Measurements from ENCODE around the gene ADAR.
A peak's percentile ranks its signal among the peaks of the same experiment; 100 is the strongest.

ADAR gene

GRCh38 chr1:154616659-154617345 lies 8.8 kb upstream of the ADAR start:
- DNase-seq: no peak

- DNase-seq: no peak
Observed at GRCh38 chr1:154615411-154615810, 7.4 kb upstream of the ADAR start.

- DNase-seq: no peak
Observed at GRCh38 chr1:154614901-154615300, 6.9 kb upstream of the ADAR start.

- no peak for DNase-seq
Observed at GRCh38 chr1:154614247-154614646, 6.3 kb upstream of the ADAR start.

- DNase-seq: no peak
Observed at GRCh38 chr1:154611150-154611862, 3.3 kb upstream of the ADAR start.

GRCh38 chr1:154609398-154610380 lies 1.7 kb upstream of the ADAR start:
- peak; percentile 72 for DNase-seq

- peak; percentile 75 for DNase-seq
Observed at GRCh38 chr1:154608397-154609270, 648 bp upstream of the ADAR start.

GRCh38 chr1:154607106-154607608 lies 829 bp downstream of the ADAR start:
- no peak for DNase-seq

- peak; percentile 26 for DNase-seq
Observed at GRCh38 chr1:154605534-154605933, 2.5 kb downstream of the ADAR start.

- DNase-seq: no peak
Observed at GRCh38 chr1:154603317-154603716, 4.7 kb downstream of the ADAR start.

GRCh38 chr1:154599658-154600057 lies 8.3 kb downstream of the ADAR start:
- DNase-seq: no peak

GRCh38 chr1:154598871-154599635 lies 8.9 kb downstream of the ADAR start:
- DNase-seq: no peak

- no peak for DNase-seq
Observed at GRCh38 chr1:154595621-154596020, 12.4 kb downstream of the ADAR start.

GRCh38 chr1:154594811-154595210 lies 13.2 kb downstream of the ADAR start:
- no peak for DNase-seq

- no peak for DNase-seq
Observed at GRCh38 chr1:154593390-154593789, 14.6 kb downstream of the ADAR start.

- no peak for DNase-seq
Observed at GRCh38 chr1:154591206-154591605, 16.8 kb downstream of the ADAR start.

- DNase-seq: no peak
Observed at GRCh38 chr1:154590756-154591155, 17.2 kb downstream of the ADAR start.

GRCh38 chr1:154589780-154590179 lies 18.2 kb downstream of the ADAR start:
- no peak for DNase-seq

GRCh38 chr1:154586641-154587040 lies 21.3 kb downstream of the ADAR start:
- no peak for DNase-seq

- no peak for DNase-seq
Observed at GRCh38 chr1:154586231-154586630, 21.8 kb downstream of the ADAR start.

- no peak for DNase-seq
Observed at GRCh38 chr1:154584267-154584994, 23.6 kb downstream of the ADAR start.
